A549 (cell line): Measurements from ENCODE around the gene CCP110.

Source experiments
- ATOH8 ChIP-seq: fragments of 250-450 bp; sonication (Bioruptor Pico); IDR thresholded peaks from 2 replicates; pipeline ENCODE4 v1.5.0; 2020; ENCODE audit warnings: low read depth, mild to moderate bottlenecking, moderate library complexity
- CBX8 ChIP-seq: fragments of 200-600 bp; sonication (generic); IDR thresholded peaks from 2 replicates; pipeline ENCODE4 v1.6.1; 2016
- GATA3 ChIP-seq: IDR thresholded peaks from 2 replicates; pipeline ENCODE4 v1.6.1; 2012; ENCODE audit warnings: borderline replicate concordance
- HDAC2 ChIP-seq: fragments of 200-600 bp; sonication (generic); IDR thresholded peaks from 2 replicates; pipeline ENCODE4 v1.6.1; 2016
- JUN ChIP-seq, 2 experiments: fragments of >200 bp; sonication (Bioruptor Twin); formaldehyde crosslinking; IDR thresholded peaks; 2 replicates in 1 of 2; 3 replicates in 1 of 2; pipeline ENCODE4 v1.6.1; 2016 to 2017
- MYC ChIP-seq: IDR thresholded peaks from 2 replicates; pipeline ENCODE4 v1.6.1; 2012; ENCODE audit warnings: mild to moderate bottlenecking, inconsistent platforms, low read length, improper control_type of control experiment, borderline replicate concordance
- PHF8 ChIP-seq: fragments of 200-600 bp; sonication (generic); IDR thresholded peaks from 2 replicates; pipeline ENCODE4 v1.6.1; 2016; ENCODE audit warnings: low read depth, mild to moderate bottlenecking, antibody characterized with exemption, moderate library complexity, borderline replicate concordance
- RFX5 ChIP-seq: fragments of 450-650 bp; IDR thresholded peaks from 2 replicates; pipeline ENCODE4 v1.7.1; 2014; ENCODE audit warnings: antibody characterized with exemption, mild to moderate bottlenecking, moderate library complexity
- RNF2 ChIP-seq: fragments of 200-600 bp; sonication (generic); IDR thresholded peaks from 2 replicates; pipeline ENCODE4 v1.6.1; 2016; ENCODE audit warnings: low read depth, mild to moderate bottlenecking, antibody characterized with exemption, moderate library complexity, borderline replicate concordance
- SMC3 ChIP-seq: fragments of >200 bp; sonication (Bioruptor Twin); formaldehyde crosslinking; IDR thresholded peaks from 3 replicates; pipeline ENCODE4 v1.6.1; 2018; ENCODE audit warnings: inconsistent platforms
- USF2 ChIP-seq: fragments of 450-650 bp; IDR thresholded peaks from 2 replicates; pipeline ENCODE4 v1.6.1; 2014; ENCODE audit warnings: antibody characterized with exemption
- TF ChIP-seq, protein P1 (sequence below): fragments of >200 bp; sonication (Bioruptor Twin); formaldehyde crosslinking; IDR thresholded peaks from 3 replicates; pipeline ENCODE4 v1.5.1; 2016
- TF ChIP-seq, protein P2 (sequence below): IDR thresholded peaks from 2 replicates; pipeline ENCODE4 v1.6.1; 2012

GRCh38 chr16:19515757-19516156 lies 8.0 kb upstream of the CCP110 start:
- no peak for TF ChIP-seq CBX8
- no peak for TF ChIP-seq HDAC2
- TF ChIP-seq USF2, result no peak
- TF ChIP-seq, protein P1, sequence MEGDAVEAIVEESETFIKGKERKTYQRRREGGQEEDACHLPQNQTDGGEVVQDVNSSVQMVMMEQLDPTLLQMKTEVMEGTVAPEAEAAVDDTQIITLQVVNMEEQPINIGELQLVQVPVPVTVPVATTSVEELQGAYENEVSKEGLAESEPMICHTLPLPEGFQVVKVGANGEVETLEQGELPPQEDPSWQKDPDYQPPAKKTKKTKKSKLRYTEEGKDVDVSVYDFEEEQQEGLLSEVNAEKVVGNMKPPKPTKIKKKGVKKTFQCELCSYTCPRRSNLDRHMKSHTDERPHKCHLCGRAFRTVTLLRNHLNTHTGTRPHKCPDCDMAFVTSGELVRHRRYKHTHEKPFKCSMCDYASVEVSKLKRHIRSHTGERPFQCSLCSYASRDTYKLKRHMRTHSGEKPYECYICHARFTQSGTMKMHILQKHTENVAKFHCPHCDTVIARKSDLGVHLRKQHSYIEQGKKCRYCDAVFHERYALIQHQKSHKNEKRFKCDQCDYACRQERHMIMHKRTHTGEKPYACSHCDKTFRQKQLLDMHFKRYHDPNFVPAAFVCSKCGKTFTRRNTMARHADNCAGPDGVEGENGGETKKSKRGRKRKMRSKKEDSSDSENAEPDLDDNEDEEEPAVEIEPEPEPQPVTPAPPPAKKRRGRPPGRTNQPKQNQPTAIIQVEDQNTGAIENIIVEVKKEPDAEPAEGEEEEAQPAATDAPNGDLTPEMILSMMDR, result no peak
- no peak for TF ChIP-seq PHF8
- TF ChIP-seq RFX5, result no peak
- no peak for TF ChIP-seq GATA3
- no peak for TF ChIP-seq SMC3
- no peak for TF ChIP-seq ATOH8 (CRISPR knock-in tag)
- no peak for TF ChIP-seq JUN (IDR thresholded peaks at IDR 0.05)
- no peak for TF ChIP-seq MYC
- TF ChIP-seq, protein P2, sequence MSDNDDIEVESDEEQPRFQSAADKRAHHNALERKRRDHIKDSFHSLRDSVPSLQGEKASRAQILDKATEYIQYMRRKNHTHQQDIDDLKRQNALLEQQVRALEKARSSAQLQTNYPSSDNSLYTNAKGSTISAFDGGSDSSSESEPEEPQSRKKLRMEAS, result no peak
- TF ChIP-seq RNF2, result no peak
